Measurements from ENCODE around the gene SLC34A1.

The SLC34A1 gene

DNA sequence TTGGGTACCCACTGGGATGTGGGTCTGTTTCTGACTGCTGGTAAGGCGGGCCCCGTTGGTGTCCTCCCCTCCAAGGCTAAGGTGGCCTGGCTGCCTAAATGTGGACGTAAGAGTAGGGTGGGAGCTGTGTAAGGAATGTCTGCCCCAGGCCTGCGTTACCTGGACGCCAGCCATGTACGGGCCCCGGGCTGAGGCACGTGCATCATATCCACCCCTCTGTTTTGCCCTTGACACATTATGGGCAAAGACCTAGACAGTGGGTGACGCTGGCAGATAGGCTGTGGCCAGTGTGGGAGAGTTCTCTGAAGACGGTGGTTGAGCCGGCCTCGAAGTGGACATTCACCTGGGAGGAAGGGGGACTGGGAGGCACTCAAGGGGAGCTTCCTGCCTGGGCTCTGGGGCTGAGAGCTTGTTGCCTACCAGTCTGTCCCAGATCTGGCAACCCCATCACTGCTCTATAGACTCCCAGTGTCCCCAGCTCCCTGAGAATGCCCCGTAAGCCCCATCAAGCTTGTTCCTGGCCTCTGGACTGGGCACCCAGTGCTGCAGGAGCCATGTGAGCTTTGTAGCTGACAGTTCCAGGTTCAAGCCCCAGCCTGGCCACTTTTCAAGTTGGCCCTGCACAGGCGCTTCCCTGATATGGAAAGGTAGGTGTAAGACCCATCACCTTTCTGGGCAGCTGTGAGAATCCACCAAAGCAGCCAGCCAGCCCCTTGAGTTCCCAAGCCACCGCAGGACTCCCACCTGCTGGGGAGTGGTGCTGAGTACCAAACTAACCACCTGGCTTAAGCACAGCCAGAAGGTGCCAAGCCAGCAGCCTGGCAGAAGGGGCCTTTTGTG, 59.1 kb downstream of the SLC34A1 start:
- no peak for FAIRE-seq
- DNase-seq (ENCODE audit: insufficient read length, low spot score) = no peak

DNA sequence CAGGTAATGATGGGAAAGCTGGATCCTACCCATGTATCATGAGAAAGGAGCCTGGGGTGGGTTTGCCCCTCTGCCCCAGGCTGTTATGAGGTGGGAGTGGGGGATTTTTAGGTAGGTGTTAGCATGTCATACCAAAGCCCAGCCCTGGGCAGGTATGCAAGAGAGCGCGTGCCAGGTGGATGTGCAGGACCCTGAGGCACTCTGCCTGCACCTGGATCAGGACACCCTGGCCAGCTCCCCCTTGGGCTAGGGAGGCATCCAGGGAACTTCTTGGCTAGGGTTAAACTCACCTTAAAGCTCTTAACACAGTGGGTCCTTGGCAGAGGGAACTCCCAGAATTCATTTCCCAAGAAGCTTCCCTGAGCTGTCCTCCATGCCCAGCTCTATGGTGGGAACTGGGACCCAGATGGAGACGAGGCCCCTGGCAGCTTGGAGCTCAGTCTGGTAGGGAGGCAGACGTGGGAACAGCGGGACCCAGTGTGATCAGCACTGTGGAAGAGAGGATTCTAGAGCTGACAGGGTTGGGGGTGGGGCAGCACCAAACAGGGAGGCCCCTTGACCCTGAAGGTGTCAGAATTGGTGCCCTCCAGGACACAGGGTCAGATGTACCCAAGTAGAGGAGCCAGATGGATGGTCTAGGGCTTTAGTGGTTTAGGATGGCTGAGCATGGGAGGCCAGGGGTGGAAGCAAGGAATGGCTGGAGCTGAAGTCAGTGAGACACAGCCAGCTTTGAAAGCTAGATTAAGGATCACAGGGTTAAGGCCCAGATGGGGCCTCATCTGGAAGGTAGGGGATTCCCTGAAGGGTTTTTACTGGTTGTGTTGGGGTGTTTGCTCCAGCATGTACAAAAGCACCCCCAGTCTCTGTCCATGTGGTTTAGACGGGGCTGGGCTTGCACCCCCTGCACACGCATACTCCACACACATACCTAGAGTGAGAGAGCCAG, 60.1 kb downstream of the SLC34A1 start:
- DNase-seq (ENCODE audit: insufficient read length, low spot score) (no peak), FAIRE-seq (peak; percentile 55)

DNA sequence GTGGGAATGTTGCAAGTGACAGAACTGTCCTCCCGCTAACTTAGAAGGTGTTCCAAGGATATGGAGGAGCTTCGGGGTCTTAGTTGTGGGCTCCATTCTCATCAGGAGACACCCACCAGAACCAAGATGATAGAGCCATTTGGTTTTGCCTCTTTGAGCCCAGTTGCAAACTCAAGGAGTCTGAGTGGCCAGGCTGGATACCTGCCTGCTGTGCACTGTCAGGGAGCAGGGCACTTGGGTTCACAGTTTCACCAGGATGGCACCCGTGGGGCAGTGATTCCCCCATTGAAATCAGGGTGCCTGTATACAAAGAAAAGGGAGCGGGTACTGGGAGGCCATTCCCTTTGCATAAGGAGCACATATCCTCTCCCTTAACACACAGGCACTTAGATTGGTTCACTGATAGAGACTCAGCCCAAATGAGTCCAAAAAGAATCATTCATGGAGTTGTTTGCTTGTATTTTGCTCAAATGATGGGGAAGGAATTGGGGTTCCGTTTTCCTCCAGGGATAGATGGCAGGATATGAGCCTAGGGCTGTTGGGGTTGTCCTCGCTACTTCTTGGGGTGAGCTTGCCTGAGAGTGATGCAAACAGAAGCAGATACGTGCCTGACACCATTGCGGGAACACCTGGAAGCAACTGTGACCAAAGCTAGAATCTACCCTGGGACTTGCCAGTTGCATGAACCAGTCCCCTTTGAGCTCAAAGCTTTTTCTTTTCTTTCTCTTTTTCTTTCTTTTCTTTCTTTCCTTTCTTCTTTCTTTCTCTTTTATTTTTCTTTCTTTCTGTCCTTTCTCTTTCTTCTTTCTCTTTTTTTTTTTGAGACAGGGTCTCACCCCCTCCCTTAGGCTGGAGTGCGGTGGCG, 61.0 kb downstream of the SLC34A1 start:
- DNase-seq (ENCODE audit: insufficient read length, low spot score) (no peak), FAIRE-seq (no peak)

DNA sequence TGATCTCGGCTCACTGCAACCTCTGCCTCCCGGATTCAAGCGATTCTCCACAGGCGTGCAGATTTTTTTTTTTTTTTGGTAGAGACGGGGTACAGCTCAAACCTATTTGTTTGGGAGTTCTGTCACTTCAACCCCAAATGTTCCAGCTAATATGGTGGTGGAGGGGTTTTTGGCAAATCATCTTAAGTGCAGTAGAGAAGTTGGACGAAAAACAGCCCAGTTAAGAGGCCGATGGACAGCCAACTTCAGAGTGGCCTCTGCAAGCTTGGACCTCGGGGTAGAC, 61.6 kb downstream of the SLC34A1 start:
- no peak for DNase-seq (ENCODE audit: insufficient read length, low spot score)
- no peak for FAIRE-seq

DNA sequence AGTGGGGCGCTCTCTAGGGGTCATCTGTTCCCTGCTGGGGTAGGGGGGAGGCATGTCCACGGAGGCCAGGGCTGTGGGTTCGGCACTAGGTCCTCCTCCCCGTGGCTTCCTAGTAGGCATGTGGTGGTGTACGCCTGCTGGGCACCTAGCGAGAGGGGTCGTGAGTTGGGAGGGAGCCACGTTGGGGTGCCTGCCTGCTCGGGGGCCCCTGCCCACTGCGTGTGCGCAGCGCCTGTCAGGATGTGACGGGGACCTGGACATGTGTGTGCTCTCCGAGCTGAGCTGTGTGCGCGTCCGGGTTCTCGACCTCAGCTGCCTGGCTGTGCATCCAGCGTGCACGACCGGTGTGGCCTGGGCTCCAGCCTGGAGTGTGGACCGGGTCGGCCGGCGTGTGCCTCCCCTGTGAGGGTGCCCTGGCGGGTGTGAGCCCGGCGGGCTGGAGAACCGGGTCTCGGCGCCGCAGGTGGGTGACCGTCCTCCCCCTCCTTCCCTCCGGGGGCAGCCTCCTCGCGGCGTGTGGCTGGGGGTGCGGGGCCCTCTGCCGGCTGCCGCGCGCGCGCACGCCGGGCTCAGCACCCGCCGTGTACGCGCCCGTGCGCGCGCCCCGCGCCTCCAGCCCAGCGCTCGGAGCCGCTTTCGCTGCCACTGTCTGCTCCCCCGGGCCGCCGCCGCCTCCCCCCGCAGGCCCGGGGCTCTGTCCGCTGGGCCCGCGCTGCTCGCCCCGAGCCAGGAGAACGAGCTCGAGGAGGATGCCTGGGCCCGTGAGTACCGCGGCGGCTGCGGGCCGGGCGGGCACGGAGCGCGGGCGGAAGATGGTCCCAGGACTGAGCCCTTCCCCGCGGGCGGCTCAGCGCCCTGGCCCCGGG, 62.2 kb downstream of the SLC34A1 start, which contains the start of gene PRR7:
Gene PRR7, plus strand, starts transcription at position 615 of the 866 bp plus-strand sequence. CDS start 8,254 bp downstream, outside the sequence.
- DNase-seq (ENCODE audit: insufficient read length, low spot score) (peak; percentile 73), FAIRE-seq (peak; percentile 81)

DNA sequence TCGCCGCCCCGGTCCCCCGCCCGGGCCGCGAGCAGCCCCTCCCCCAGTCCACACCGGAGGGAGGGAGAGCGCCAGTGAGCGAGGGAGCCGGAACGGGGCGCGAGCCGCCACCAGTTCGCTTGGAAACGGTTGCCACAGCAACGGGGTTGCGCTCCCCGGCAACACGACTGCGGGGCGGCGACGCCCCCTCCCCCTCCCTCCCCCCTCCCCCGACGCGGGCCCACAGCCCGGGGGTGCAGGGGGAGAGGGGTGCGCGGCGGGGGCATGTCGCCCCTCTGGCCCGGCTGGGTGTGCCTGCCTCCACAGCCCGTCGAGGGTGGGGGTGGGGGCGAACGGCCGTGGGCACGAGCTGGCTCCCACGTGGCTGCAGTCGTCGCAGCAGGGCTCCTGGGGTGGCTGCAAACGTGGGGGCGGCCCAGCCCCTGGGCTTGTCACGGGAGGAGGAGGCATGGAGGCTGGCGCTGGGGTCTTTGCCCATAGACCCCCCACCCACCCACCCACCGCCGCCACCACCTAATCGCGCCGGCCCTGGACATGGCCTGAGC, 62.9 kb downstream of the SLC34A1 start:
- DNase-seq (ENCODE audit: insufficient read length, low spot score) = no peak
- peak; percentile 80 for FAIRE-seq

DNA sequence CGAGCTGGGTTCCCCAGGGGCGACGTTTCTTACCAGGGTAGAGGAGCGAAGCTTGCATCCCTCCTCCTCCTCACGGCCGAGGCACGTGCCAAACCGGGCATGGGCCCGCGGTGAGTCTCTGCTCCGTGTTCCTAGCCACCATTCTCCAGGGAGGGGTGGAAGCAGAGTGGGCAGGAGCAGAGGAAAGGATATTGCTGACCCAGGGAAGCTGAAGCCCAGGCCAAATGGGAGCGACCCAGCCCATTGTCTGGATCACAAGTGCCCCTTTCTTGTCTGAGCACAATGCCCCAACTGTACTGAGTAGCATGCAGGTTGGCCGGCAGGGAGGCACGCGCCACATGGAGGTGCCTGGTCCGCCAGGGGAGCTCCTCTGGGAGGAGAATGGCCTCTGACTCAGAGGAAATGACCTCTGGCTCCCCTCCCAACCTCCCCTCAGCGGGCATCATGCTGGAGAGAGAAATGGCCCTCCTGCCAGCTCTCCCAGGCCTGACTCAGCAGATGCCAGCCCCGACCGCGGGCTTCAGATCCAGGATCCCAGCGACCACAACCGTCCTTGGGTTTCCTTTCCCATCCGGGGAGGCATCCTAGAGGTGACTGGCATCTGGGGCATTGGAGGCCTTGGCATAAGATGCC, 63.5 kb downstream of the SLC34A1 start:
- FAIRE-seq (peak; percentile 51), DNase-seq (ENCODE audit: insufficient read length, low spot score) (peak; percentile 92)

Data from HTR-8/SVneo (cell line).